DOHH2 (cell line): ENCODE measurements around the gene FAAH.

Experiments used
- H3F3A ChIP-seq: fragments of 200-600 bp; sonication (generic), shearing (Covaris generic); 2 replicates; pipeline ENCODE4 v1.6.0; 2016; ENCODE audit warnings: antibody characterized with exemption, mild to moderate bottlenecking; ENCODE audit not compliant: control insufficient read depth, insufficient read depth
- H3K27ac ChIP-seq: fragments of 200-600 bp; sonication (generic); 2 replicates; pipeline ENCODE4 v1.5.1; 2014; ENCODE audit warnings: low read depth, mild to moderate bottlenecking, low read length, moderate library complexity
- H3K27me3 ChIP-seq: fragments of 200-600 bp; sonication (generic); 2 replicates; pipeline ENCODE4 v1.6.1; 2014; ENCODE audit warnings: mild to moderate bottlenecking, low read length, mixed read lengths; ENCODE audit not compliant: control insufficient read depth
- H3K36me3 ChIP-seq: fragments of 200-600 bp; sonication (generic); 2 replicates; pipeline ENCODE4 v1.6.1; 2014; ENCODE audit warnings: mild to moderate bottlenecking, low read length, moderate library complexity, mixed read lengths; ENCODE audit not compliant: control insufficient read depth
- H3K4me1 ChIP-seq: fragments of 200-600 bp; sonication (generic); 2 replicates; pipeline ENCODE4 v1.6.1; 2014; ENCODE audit warnings: mild to moderate bottlenecking, low read length, mixed read lengths; ENCODE audit not compliant: control insufficient read depth
- H3K4me2 ChIP-seq: fragments of 200-600 bp; sonication (generic); 2 replicates; pipeline ENCODE4 v1.6.0; 2014; ENCODE audit warnings: mild to moderate bottlenecking, low read length, moderate library complexity
- H3K4me3 ChIP-seq: fragments of 200-600 bp; sonication (generic); 2 replicates; pipeline ENCODE4 v1.5.1; 2014; ENCODE audit warnings: mild to moderate bottlenecking, low read length, mixed read lengths
- H3K79me2 ChIP-seq: fragments of 200-600 bp; sonication (generic); 2 replicates; pipeline ENCODE4 v1.6.1; 2014; ENCODE audit warnings: mild to moderate bottlenecking, low read length, mixed read lengths; ENCODE audit not compliant: control insufficient read depth
- H3K9me2 ChIP-seq: fragments of 200-600 bp; sonication (generic); replicated peaks from 2 replicates; pipeline ENCODE4 v1.6.1; 2014; ENCODE audit warnings: mild to moderate bottlenecking, low read length, mixed read lengths; ENCODE audit not compliant: control insufficient read depth
- H3K9me3 ChIP-seq: fragments of 200-600 bp; sonication (generic); 2 replicates; pipeline ENCODE4 v1.6.1; 2014; ENCODE audit warnings: antibody characterized with exemption, low read length, mixed read lengths; ENCODE audit not compliant: control insufficient read depth, insufficient read depth
- H4K20me1 ChIP-seq: fragments of 200-600 bp; sonication (generic); 2 replicates; pipeline ENCODE4 v1.6.0; 2014; ENCODE audit warnings: low read depth, mild to moderate bottlenecking, antibody characterized with exemption, low read length, moderate library complexity; ENCODE audit not compliant: control insufficient read depth, insufficient read depth
- CTCF ChIP-seq: fragments of 200-600 bp; sonication (generic); IDR thresholded peaks from one replicate; pipeline ENCODE4 v1.5.1; 2014; ENCODE audit warnings: antibody characterized with exemption, mild to moderate bottlenecking, low read depth, low read length; ENCODE audit not compliant: poor library complexity, severe bottlenecking
- EZH2phosphoT487 ChIP-seq: fragments of 200-600 bp; sonication (generic); IDR thresholded peaks from 2 replicates; pipeline ENCODE4 v1.6.1; 2017; ENCODE audit warnings: borderline replicate concordance, mild to moderate bottlenecking, antibody characterized with exemption, low read length, moderate library complexity, mixed read lengths

FAAH gene

DNA sequence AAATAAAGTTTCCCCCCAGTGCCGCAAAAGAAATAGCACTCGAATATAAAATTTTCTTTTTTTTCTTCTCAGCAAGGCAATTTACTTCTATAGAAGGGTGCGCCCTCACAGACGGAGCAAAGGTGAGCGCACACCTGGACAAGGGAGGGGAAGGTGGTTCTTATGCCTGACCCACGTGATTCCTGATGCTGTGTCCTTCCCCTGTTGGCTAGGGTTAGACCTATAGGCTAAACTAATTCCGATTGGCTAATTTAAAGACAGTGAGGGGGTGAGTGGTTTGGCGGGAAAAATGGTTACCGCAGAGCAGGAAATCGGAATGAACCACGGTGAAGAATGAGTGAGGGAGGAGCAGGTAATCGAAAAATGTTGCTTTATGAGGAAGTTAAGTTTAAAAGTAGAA, 607 bp upstream of the FAAH start:
- Histone ChIP-seq H3K27me3 (no peaks in the 10 kb centered on the region), H3K9me3 (peaks cover 8% of the 10 kb centered on the region), H3K4me3 (peak overlapping the region; percentile 79), H3F3A (no peaks in the 10 kb centered on the region), H3K27ac (no peak overlapping the region), H4K20me1 (no peaks in the 10 kb centered on the region), H3K4me1 (peaks cover 4% of the 10 kb centered on the region; the same call in 1 of the 2 replicates), H3K36me3 (no peaks in the 10 kb centered on the region), H3K9me2 (no peaks in the 10 kb centered on the region), H3K79me2 (no peaks in the 10 kb centered on the region), H3K4me2 (peak overlapping the region; percentile 85)
- TF ChIP-seq EZH2phosphoT487 (no peak), CTCF (no peak)

DNA sequence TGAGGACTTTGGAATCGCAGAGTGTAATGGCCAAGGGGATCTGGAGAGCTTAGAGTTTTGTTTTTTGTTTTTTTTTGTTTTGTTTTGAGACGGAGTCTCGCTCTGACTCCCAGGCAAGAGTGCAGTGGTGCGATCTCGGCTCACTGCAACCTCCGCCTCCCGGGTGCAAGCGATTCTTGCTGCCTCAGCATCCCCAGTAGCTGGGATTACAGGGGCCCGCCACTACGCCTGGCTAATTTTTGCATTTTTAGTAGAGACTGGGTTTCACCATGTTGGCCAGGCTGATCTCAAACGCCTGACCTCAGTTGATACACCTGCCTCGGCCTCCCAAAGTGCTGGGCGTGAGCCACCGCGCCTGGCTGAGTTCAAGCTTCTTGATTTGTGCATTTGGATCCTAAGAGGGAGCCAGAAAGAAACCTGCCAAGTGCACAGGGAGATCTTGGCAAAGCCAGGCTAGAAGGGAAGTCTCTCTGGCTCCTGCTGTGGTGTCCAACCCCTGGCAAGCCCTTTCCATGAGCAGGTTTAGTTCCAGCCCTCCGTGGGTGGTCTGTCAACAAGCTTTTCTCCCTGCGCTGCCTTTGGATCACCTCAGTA, 852 bp downstream of the FAAH start:
- Histone ChIP-seq H3K4me3 (peak overlapping the region; percentile 79), H3F3A (no peaks in the 10 kb centered on the region), H3K4me2 (peak overlapping the region; percentile 85), H3K79me2 (no peaks in the 10 kb centered on the region), H3K27ac (no peak overlapping the region), H3K9me2 (no peaks in the 10 kb centered on the region), H3K36me3 (no peaks in the 10 kb centered on the region), H3K9me3 (peaks cover 8% of the 10 kb centered on the region), H4K20me1 (no peaks in the 10 kb centered on the region), H3K27me3 (peaks cover 6% of the 10 kb centered on the region), H3K4me1 (peaks cover 15% of the 10 kb centered on the region)
- TF ChIP-seq EZH2phosphoT487 = no peak
- TF ChIP-seq CTCF = no peak

DNA sequence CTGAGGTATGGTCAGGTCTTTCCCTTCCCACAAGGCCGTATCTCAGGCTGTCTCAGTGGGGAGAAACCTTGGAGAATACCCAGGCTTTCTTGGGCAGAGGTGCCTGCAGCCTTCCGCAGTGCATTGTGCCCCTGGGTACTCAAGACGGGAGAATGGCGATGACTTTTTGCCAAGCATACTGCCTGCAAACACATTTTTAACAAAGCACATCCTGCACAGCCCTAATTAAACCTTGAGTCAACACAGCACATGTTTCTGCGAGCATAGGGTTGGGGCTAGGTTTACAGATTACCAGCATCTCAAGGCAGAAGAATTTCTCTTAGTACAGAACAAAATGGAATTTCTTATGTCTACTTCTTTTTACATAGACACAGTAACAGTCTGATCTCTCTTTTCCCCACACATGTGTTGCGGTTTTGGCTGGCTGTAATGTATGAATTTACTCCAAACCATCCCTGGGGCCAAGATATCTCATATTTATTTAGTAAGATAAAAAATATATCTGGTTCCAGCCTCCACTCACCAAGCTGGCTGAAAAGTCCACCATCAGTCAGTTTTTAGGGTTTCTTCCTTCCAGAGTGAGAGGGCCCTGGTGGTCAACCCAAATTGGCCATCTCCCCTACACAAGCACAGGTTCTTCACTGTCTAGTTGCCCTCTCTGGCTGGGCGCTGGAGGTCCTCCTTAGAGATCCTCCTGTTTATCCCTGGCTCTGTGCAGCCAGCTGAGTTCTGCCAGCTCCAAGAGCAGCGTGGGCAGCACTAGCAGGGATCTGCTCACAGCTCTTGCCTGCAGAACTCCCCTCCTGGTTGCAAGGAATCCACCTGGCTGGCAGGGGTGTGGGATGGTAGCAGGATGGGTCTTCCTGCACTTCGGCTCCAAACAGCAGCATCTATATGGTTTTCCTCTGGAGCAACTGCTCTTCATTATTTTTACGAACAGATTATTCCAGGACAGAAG, 2.6 kb downstream of the FAAH start:
- Histone ChIP-seq H3K79me2 (no peaks in the 10 kb centered on the region), H4K20me1 (no peaks in the 10 kb centered on the region), H3K4me3 (no peak overlapping the region), H3K9me2 (no peaks in the 10 kb centered on the region), H3K4me1 (peaks cover 23% of the 10 kb centered on the region), H3F3A (no peaks in the 10 kb centered on the region), H3K36me3 (no peaks in the 10 kb centered on the region), H3K27ac (no peak overlapping the region), H3K9me3 (peaks cover 8% of the 10 kb centered on the region), H3K4me2 (no peak overlapping the region), H3K27me3 (peaks cover 9% of the 10 kb centered on the region)
- TF ChIP-seq EZH2phosphoT487 (no peak), CTCF (no peak)
